Stomach (tissue), 9 donors: Measurements from ENCODE around the gene GDI2. TPM values are rescaled to one million over a fixed set of nuclear protein-coding genes. Genes with fewer than 3 reads are reported as not detected.

ENCODE experiments used
- DNase-seq, 2 donors: peaks; one replicate each; pipeline versions ENCODE4 v3.0.0 to v3.0.0-alpha.2; 2013 to 2019
- H3K27ac ChIP-seq, 5 donors: fragments of 200-600 bp in 4 of 5; sonication (generic) in 4 of 5; one replicate each; pipeline ENCODE4 v1.5.1; 2013 to 2019; ENCODE audit warnings: mild to moderate bottlenecking in 1 of 5, moderate library complexity in 1 of 5
- H3K27me3 ChIP-seq, 3 donors: fragments of 200-600 bp; sonication (generic); one replicate each; pipeline ENCODE4 v1.5.1; 2017 to 2019; ENCODE audit warnings: mixed run types in 1 of 3
- H3K36me3 ChIP-seq, 4 donors: fragments of 200-600 bp; sonication (generic); 1 replicate in 3 of 4; 2 replicates in 1 of 4; pipeline ENCODE4 v1.5.1; 2016 to 2019
- H3K4me1 ChIP-seq, 4 donors: fragments of 200-600 bp; sonication (generic); one replicate each; pipeline ENCODE4 v1.5.1; 2016 to 2019
- H3K4me3 ChIP-seq, 4 donors: fragments of 200-600 bp; sonication (generic) in 3 of 4; one replicate each; pipeline ENCODE4 v1.5.1; 2016 to 2019; ENCODE audit warnings: mild to moderate bottlenecking in 1 of 4
- H3K9me3 ChIP-seq, 4 donors: fragments of 200-600 bp; sonication (generic); one replicate each; pipeline ENCODE4 v1.5.1; 2016 to 2019
- EP300 ChIP-seq: sonication (generic); formaldehyde crosslinking; IDR thresholded peaks from one replicate; pipeline ENCODE4 v1.6.1; 2017; ENCODE audit warnings: antibody characterized with exemption
- POLR2A ChIP-seq, 4 donors: fragments of 450-650 bp; IDR thresholded peaks; one replicate each; pipeline ENCODE4 v1.6.1; 2016; ENCODE audit warnings: antibody characterized with exemption in 4 of 4, control low read depth in 2 of 4, mild to moderate bottlenecking in 1 of 4, moderate library complexity in 1 of 4
- POLR2AphosphoS5 ChIP-seq, 3 donors: sonication (generic); formaldehyde crosslinking; IDR thresholded peaks; one replicate each; pipeline ENCODE4 v1.6.1; 2016; ENCODE audit warnings: antibody characterized with exemption in 3 of 3
- WGBS, 5 donors: extraction: QIAGEN DNeasy Blood & Tissue Kit in 3 of 5; methylation state at CpG; one replicate each; pipeline versions ENCODE4 v1.1.5 to v1.1.7; 2013 to 2018; 5-methylcytosine and 5-hydroxymethylcytosine counted together
- intact Hi-C: fragments of 100-400 bp; cut with DNase I; formaldehyde crosslinking; loops from one replicate; pipeline ENCODE4 v1.15.1; 2023; ENCODE audit warnings: low total_unique reads
- polyA plus RNA-seq, 3 donors: library from polyadenylated mRNA; stranded (reverse); fragments of 200-250 nt; gene quantifications; one replicate each; pipeline ENCODE4 v1.2.3, GENCODE V29; 2013
- total RNA-seq, 5 donors: library from RNA; depleted of rRNA; stranded (reverse); fragments of >200 nt; gene quantifications; one replicate each; pipeline versions ENCODE4 v1.1.0 to v1.2.3, GENCODE V29; 2014 to 2016
- TF ChIP-seq, protein P1 (sequence below), 7 experiments: fragments of 450-650 bp in 4 of 7; fragments of 200-600 bp in 3 of 7; sonication (generic) in 3 of 7; IDR thresholded peaks; one replicate each; pipeline ENCODE4 v1.5.1; 2016 to 2019; ENCODE audit warnings: antibody characterized with exemption in 7 of 7, control low read depth in 2 of 7, mild to moderate bottlenecking in 1 of 7
- donor health status: healthy with polysubstance abuse.
- donor health status: Bipolar disorder and iron deficiency.
- donor health status: healthy.

The GDI2 gene
- total and polyA plus RNA-seq, 8 donors, result 63.4 to 600 (median 157) TPM

DNA sequence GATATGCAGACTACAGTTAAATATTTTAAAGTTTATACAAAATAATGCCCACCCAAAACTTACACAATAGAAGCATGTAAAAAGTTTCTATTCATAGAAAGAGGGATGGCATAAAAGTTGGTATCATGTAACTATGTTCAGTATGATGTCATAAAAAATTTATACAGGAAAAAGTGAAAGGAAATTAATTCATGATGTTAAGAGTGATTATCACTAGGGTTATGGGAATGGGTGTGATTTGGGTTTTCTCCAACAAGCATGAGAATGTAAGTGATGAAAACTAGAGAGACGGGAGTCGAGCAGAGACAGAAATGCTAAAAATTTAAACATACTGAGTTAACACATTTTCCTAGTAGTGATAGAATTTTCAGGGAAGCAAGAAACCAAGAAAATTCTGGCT, 52.7 kb downstream of the GDI2 start:
- no peaks in the 10 kb centered on the region for H3K9me3 ChIP-seq
- H3K4me3 ChIP-seq, result no peak overlapping the region
- H3K27ac ChIP-seq, result no peak overlapping the region
- no peaks in the 10 kb centered on the region for H3K27me3 ChIP-seq
- intact Hi-C loops, result no loop called here
- H3K36me3 ChIP-seq, result peaks cover 56 to 99% (median 95%) of the 10 kb centered on the region in 4 donors
- 82 to 94% (median 85%) methylated on average over 2 of the region's 2 CpGs for WGBS, 5 donors
- TF ChIP-seq POLR2AphosphoS5 (IDR thresholded peaks at IDR 0.05) (no peak), EP300 (no peak), POLR2A (IDR thresholded peaks at IDR 0.05) (no peak)
- TF ChIP-seq, protein P1, sequence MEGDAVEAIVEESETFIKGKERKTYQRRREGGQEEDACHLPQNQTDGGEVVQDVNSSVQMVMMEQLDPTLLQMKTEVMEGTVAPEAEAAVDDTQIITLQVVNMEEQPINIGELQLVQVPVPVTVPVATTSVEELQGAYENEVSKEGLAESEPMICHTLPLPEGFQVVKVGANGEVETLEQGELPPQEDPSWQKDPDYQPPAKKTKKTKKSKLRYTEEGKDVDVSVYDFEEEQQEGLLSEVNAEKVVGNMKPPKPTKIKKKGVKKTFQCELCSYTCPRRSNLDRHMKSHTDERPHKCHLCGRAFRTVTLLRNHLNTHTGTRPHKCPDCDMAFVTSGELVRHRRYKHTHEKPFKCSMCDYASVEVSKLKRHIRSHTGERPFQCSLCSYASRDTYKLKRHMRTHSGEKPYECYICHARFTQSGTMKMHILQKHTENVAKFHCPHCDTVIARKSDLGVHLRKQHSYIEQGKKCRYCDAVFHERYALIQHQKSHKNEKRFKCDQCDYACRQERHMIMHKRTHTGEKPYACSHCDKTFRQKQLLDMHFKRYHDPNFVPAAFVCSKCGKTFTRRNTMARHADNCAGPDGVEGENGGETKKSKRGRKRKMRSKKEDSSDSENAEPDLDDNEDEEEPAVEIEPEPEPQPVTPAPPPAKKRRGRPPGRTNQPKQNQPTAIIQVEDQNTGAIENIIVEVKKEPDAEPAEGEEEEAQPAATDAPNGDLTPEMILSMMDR (IDR thresholded peaks at IDR 0.05), result no peak
- no peaks in the 10 kb centered on the region for H3K4me1 ChIP-seq
- no peak for DNase-seq

DNA sequence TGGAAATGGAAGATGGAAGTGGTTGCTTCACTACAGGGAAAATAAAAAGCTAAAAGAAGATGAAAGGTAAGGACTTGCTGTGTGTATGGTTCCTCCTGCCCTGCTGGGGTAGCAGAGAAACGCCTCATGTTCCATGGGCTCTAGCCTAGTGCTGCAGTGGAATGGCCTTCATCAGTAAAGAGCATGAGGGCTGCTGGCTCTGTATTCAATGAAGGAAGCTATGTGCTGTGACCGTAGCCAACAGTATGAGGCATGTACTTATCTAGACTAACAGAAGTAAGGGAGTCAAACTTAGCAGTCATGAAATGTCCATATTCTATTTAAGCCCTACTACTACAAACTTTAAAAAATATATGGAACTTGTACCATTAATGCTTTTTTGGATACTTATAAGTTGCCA, 54.3 kb downstream of the GDI2 start:
- Histone ChIP-seq H3K27ac (no peak overlapping the region), H3K9me3 (no peaks in the 10 kb centered on the region), H3K4me3 (no peak overlapping the region), H3K4me1 (no peaks in the 10 kb centered on the region), H3K36me3 (peaks cover 40 to 90% (median 81%) of the 10 kb centered on the region in 4 donors), H3K27me3 (no peaks in the 10 kb centered on the region)
- intact Hi-C loops, result no loop called here
- 85 to 98% (median 93%) methylated on average over 2 of the region's 2 CpGs for WGBS, 5 donors
- TF ChIP-seq POLR2A (IDR thresholded peaks at IDR 0.05), result no peak
- TF ChIP-seq, protein P1 (IDR thresholded peaks at IDR 0.05), result no peak
- TF ChIP-seq EP300, result no peak
- TF ChIP-seq POLR2AphosphoS5 (IDR thresholded peaks at IDR 0.05), result no peak
- no peak for DNase-seq

DNA sequence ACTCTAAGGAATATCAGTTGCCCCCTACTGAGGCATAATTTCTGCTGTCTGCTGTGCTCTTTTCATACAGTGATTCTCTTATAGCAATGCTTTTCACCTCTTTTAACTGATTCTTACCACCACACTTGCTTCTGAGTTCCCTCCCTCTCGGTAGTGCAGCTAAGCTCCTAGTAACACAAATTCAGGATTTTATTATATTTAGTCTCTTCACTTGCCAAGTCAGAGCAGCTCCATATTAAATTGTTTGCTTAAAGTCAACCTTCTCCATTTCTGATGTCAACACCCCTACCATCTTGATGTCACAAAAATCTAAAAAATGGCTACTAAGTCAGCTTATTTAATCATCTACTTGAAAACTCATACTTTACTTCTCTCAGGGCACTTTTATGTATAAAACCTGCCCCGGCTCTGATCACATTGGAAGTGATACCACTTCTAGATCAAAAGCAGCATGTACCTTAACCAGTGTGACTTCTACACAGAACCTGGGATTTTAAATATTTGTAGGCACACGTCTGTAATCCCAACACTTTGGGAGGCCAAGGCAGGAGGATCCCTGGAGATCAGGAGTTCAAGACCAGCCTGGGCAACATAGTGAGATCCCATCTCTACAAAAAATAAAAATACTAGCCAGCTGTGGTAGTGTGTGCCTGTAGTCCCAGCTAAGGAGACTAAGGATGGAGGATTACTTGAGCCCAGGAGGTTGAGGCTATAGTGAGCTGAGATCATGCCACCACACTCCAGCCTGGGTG, 55.3 kb downstream of the GDI2 start:
- Histone ChIP-seq H3K4me1 (no peaks in the 10 kb centered on the region), H3K4me3 (no peak overlapping the region), H3K27me3 (no peaks in the 10 kb centered on the region), H3K27ac (no peak overlapping the region), H3K9me3 (no peaks in the 10 kb centered on the region), H3K36me3 (peaks cover 39 to 87% (median 79%) of the 10 kb centered on the region in 4 donors)
- TF ChIP-seq EP300 (no peak), POLR2AphosphoS5 (IDR thresholded peaks at IDR 0.05) (no peak), POLR2A (IDR thresholded peaks at IDR 0.05) (no peak)
- TF ChIP-seq, protein P1 (IDR thresholded peaks at IDR 0.05), result no peak
- no peak for DNase-seq
- WGBS, 5 donors, result 90 to 95% (median 94%) methylated on average over 3 of the region's 3 CpGs
- intact Hi-C loops, result no loop called here

DNA sequence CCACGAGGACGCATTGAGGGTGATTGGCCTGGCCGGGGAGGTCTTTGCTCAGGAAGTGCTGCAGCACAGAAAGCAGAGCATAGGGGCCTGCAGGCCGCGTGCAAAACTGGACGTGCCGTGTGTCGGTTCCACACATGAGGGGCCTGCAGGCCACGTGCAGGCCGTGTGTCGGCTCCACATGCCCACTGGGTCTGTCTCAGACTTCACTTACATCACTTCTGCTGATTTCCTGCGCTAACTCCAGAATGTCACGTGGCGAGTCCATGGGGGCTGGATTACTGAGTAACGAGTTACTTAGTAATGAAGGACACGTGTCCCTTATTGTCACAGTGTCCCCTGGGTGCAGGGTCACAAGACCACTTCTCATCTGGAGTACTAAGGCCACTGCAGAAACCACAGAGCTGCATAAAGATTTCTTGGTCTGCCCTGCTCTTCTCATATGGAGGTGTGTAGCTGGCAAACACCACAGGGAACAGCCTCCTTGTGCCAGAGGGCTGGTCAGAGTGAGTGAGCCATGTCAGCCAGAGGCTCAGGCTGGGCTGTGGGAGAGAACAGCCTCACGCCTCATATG, 60.8 kb downstream of the GDI2 start:
- Histone ChIP-seq H3K4me1 (no peaks in the 10 kb centered on the region), H3K4me3 (no peak overlapping the region), H3K27me3 (no peaks in the 10 kb centered on the region), H3K9me3 (no peaks in the 10 kb centered on the region), H3K36me3 (peaks cover 14 to 70% (median 67%) of the 10 kb centered on the region in 4 donors), H3K27ac (no peak overlapping the region)
- TF ChIP-seq POLR2AphosphoS5 (IDR thresholded peaks at IDR 0.05) (no peak), POLR2A (IDR thresholded peaks at IDR 0.05) (no peak), EP300 (no peak)
- TF ChIP-seq, protein P1 (IDR thresholded peaks at IDR 0.05), result no peak
- WGBS, 5 donors, result 90 to 92% (median 91%) methylated on average over 17 of the region's 17 CpGs
- peak in 1 of 2 donors; percentile 32 for DNase-seq
- intact Hi-C loops, result no loop called here
